Neural cell (in vitro differentiated cells): ENCODE results near the gene TECRL.

Experiments
- CTCF ChIP-seq: fragments of 450-650 bp; IDR thresholded peaks from 2 replicates; pipeline ENCODE4 v1.5.1; 2014; ENCODE audit warnings: antibody characterized with exemption, mild to moderate bottlenecking, moderate library complexity; ENCODE audit not compliant: poor library complexity, severe bottlenecking
- EP300 ChIP-seq: fragments of 450-650 bp; conservative IDR thresholded peaks from 2 replicates; pipeline ENCODE4 v1.6.1; 2014; ENCODE audit warnings: antibody characterized with exemption, mild to moderate bottlenecking, moderate library complexity; ENCODE audit not compliant: poor library complexity, severe bottlenecking
- EZH2 ChIP-seq: fragments of 200-600, 300-800 bp; shearing (Covaris generic), sonication (generic); IDR thresholded peaks from 2 replicates; pipeline ENCODE4 v1.6.1; 2014; ENCODE audit warnings: antibody characterized with exemption, low read length, borderline replicate concordance, mild to moderate bottlenecking; ENCODE audit not compliant: insufficient read depth, poor library complexity, severe bottlenecking
- MXI1 ChIP-seq: fragments of 450-650 bp; conservative IDR thresholded peaks from 2 replicates; pipeline ENCODE4 v1.6.1; 2014; ENCODE audit warnings: antibody characterized with exemption, mild to moderate bottlenecking; ENCODE audit not compliant: poor library complexity, severe bottlenecking
- POLR2AphosphoS5 ChIP-seq: IDR thresholded peaks from 2 replicates; pipeline ENCODE4 v1.6.1; 2012
- RAD21 ChIP-seq: fragments of 450-650 bp; conservative IDR thresholded peaks from 2 replicates; pipeline ENCODE4 v1.6.1; 2014; ENCODE audit warnings: antibody characterized with exemption, mild to moderate bottlenecking, moderate library complexity
- REST ChIP-seq: IDR thresholded peaks from 2 replicates; pipeline ENCODE4 v1.6.1; 2012; ENCODE audit warnings: borderline replicate concordance
- SMC3 ChIP-seq: fragments of 450-650 bp; conservative IDR thresholded peaks from 2 replicates; pipeline ENCODE4 v1.6.1; 2014; ENCODE audit warnings: antibody characterized with exemption, mild to moderate bottlenecking, moderate library complexity; ENCODE audit not compliant: poor library complexity
- TAF1 ChIP-seq: IDR thresholded peaks from 2 replicates; pipeline ENCODE4 v1.6.1; 2012; ENCODE audit warnings: low read depth

GRCh38 chr4:64368741-64369140 lies 40.5 kb downstream of the TECRL start:
- TF ChIP-seq CTCF (no peak), EZH2 (no peak), TAF1 (no peak), EP300 (no peak), REST (no peak), RAD21 (no peak), SMC3 (no peak), MXI1 (no peak), POLR2AphosphoS5 (no peak)
